Endothelial cell of umbilical vein (primary cell): ENCODE measurements around the gene SMPDL3B.

Experiments
- CTCF ChIP-seq, 2 donors: IDR thresholded peaks; 1 replicate in 1 of 2; 2 replicates in 1 of 2; pipeline ENCODE4 v1.5.1; 2011; ENCODE audit warnings: low read length in 2 of 2, mild to moderate bottlenecking in 2 of 2, moderate library complexity in 2 of 2, control low read depth in 1 of 2, inconsistent platforms in 1 of 2, low read depth in 1 of 2; ENCODE audit not compliant: insufficient read depth in 1 of 2; ENCODE audit errors: extremely low read depth in 1 of 2
- EZH2 ChIP-seq: IDR thresholded peaks from 2 replicates; pipeline ENCODE4 v1.6.1; 2012; ENCODE audit warnings: borderline replicate concordance, low read depth, mild to moderate bottlenecking, moderate library complexity, low read length, inconsistent platforms; ENCODE audit not compliant: severe bottlenecking
- FOS ChIP-seq: IDR thresholded peaks from 2 replicates; pipeline ENCODE4 v1.6.1; 2011; ENCODE audit warnings: mild to moderate bottlenecking, low read length, moderate library complexity, borderline replicate concordance; ENCODE audit not compliant: insufficient read depth
- GATA2 ChIP-seq: IDR thresholded peaks from 2 replicates; pipeline ENCODE4 v1.7.0; 2011; ENCODE audit warnings: low read depth, mild to moderate bottlenecking, moderate library complexity, mixed read lengths, low read length; ENCODE audit not compliant: insufficient read length, insufficient read depth
- JUN ChIP-seq: IDR thresholded peaks from 2 replicates; pipeline ENCODE4 v1.6.1; 2011; ENCODE audit warnings: borderline replicate concordance, low read depth; ENCODE audit not compliant: insufficient read length, insufficient read depth
- MYC ChIP-seq: IDR thresholded peaks from one replicate; pipeline ENCODE4 v1.6.1; 2011; ENCODE audit warnings: mild to moderate bottlenecking, low read depth, low read length
- POLR2A ChIP-seq: IDR thresholded peaks from 2 replicates; pipeline ENCODE4 v1.6.1; 2012; ENCODE audit warnings: low read depth, mild to moderate bottlenecking, control low read depth, low read length
- POLR2AphosphoS5 ChIP-seq: IDR thresholded peaks from 2 replicates; pipeline ENCODE4 v1.6.1; 2012; ENCODE audit warnings: low read depth, mild to moderate bottlenecking, control low read depth, low read length, moderate library complexity; ENCODE audit not compliant: insufficient read depth
- TF ChIP-seq, protein P1 (sequence below): IDR thresholded peaks from 2 replicates; pipeline ENCODE4 v1.6.1; 2011; ENCODE audit not compliant: insufficient read depth, insufficient read length

DNA sequence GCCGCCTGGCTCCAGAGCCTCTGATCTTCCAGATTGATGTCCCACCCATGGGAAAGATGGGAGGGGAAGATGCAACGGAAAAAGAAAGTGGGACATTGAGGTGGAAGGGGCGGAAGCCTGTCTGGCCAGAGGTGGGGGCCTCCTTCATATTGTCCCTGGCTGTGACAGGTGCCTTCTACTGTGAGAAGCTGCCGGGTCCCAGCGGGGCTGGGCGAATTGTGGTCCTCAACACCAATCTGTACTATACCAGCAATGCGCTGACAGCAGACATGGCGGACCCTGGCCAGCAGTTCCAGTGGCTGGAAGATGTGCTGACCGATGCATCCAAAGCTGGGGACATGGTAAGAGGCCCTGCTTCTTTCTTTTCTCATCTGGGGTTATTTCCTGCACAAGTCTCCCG lies 19.4 kb downstream of the SMPDL3B start:
- TF ChIP-seq CTCF (IDR thresholded peaks at IDR 0.05; ENCODE audit: extremely low read depth in 1 of 2, insufficient read depth in 1 of 2, low read depth in 1 of 2, low read length in 2 of 2) = no peak
- TF ChIP-seq POLR2A = no peak
- TF ChIP-seq POLR2AphosphoS5 = no peak
- TF ChIP-seq GATA2 = no peak
- TF ChIP-seq, protein P1, sequence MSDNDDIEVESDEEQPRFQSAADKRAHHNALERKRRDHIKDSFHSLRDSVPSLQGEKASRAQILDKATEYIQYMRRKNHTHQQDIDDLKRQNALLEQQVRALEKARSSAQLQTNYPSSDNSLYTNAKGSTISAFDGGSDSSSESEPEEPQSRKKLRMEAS = no peak
- no peak for TF ChIP-seq EZH2
- no peak for TF ChIP-seq MYC
- TF ChIP-seq JUN = no peak
- no peak for TF ChIP-seq FOS
